Transverse colon (tissue), 3 donors: ENCODE data around the gene SLC35F6.

Experiments
- CTCF ChIP-seq, 5 experiments: fragments of 200-600 bp in 3 of 5; fragments of 450-650 bp in 2 of 5; sonication (generic) in 3 of 5; IDR thresholded peaks; 1 replicate in 2 of 5; 2 replicates in 3 of 5; pipeline ENCODE4 v1.5.1; 2016 to 2017; ENCODE audit warnings: antibody characterized with exemption in 5 of 5, inconsistent platforms in 3 of 5, mild to moderate bottlenecking in 2 of 5, moderate library complexity in 1 of 5
- EP300 ChIP-seq: sonication (generic); formaldehyde crosslinking; IDR thresholded peaks from one replicate; pipeline ENCODE4 v1.6.1; 2017; ENCODE audit warnings: antibody characterized with exemption, low read depth

- TF ChIP-seq CTCF (IDR thresholded peaks at IDR 0.05) (no peak), EP300 (no peak)
These were observed 37.2 kb downstream of the SLC35F6 start for GRCh38 chr2:26801328-26801727.
